Upper lobe of left lung (tissue), 6 donors: ENCODE data around the gene COL18A1. TPM values are rescaled to one million over a fixed set of nuclear protein-coding genes. Genes with fewer than 3 reads are reported as not detected.

ENCODE experiments used
- ATAC-seq, 2 donors: fragments of 200-7000 bp; cut with Tn5 transposase; one replicate each; pipeline ENCODE4 v1.9.1; 2022; ENCODE audit warnings: mild to moderate bottlenecking in 2 of 2, moderate library complexity in 2 of 2; ENCODE audit not compliant: low FRiP score in 2 of 2
- DNase-seq, 2 donors: peaks; one replicate each; pipeline ENCODE4 v3.0.0-alpha.2; 2019 to 2020
- H3K27ac ChIP-seq, 4 donors: fragments of 200-600 bp; sonication (generic); one replicate each; pipeline ENCODE4 v1.5.1; 2016 to 2019
- H3K27me3 ChIP-seq, 4 donors: fragments of 200-600 bp; sonication (generic); one replicate each; pipeline ENCODE4 v1.5.1; 2017 to 2019
- H3K36me3 ChIP-seq, 4 donors: fragments of 200-600 bp; sonication (generic); one replicate each; pipeline ENCODE4 v1.5.1; 2016 to 2019
- H3K4me1 ChIP-seq, 4 donors: fragments of 200-600 bp; sonication (generic); one replicate each; pipeline ENCODE4 v1.5.1; 2018 to 2019
- H3K4me3 ChIP-seq, 4 donors: fragments of 200-600 bp; sonication (generic); one replicate each; pipeline ENCODE4 v1.5.1; 2017 to 2019; ENCODE audit warnings: mild to moderate bottlenecking in 2 of 4, moderate library complexity in 1 of 4
- H3K9me3 ChIP-seq, 4 donors: fragments of 200-600 bp; sonication (generic); one replicate each; pipeline ENCODE4 v1.5.1; 2018 to 2019
- EP300 ChIP-seq, 4 donors: sonication (generic); formaldehyde crosslinking; IDR thresholded peaks; one replicate each; pipeline ENCODE4 v1.5.1; 2017; ENCODE audit warnings: antibody characterized with exemption in 4 of 4, control low read depth in 2 of 4
- POLR2A ChIP-seq, 4 donors: fragments of 450-650 bp; IDR thresholded peaks; one replicate each; pipeline ENCODE4 v1.5.1; 2016 to 2017; ENCODE audit warnings: antibody characterized with exemption in 4 of 4, mild to moderate bottlenecking in 2 of 4
- POLR2AphosphoS5 ChIP-seq, 2 donors: sonication (generic); formaldehyde crosslinking; IDR thresholded peaks; one replicate each; pipeline ENCODE4 v1.5.1; 2017; ENCODE audit warnings: antibody characterized with exemption in 2 of 2
- WGBS, 2 donors: methylation state at CpG; one replicate each; pipeline ENCODE4 v1.1.5; 2017 to 2018; 5-methylcytosine and 5-hydroxymethylcytosine counted together
- total RNA-seq, 6 donors: library from RNA; depleted of rRNA in 4 of 6; stranded (reverse); fragments of >200 nt in 4 of 6; gene quantifications; one replicate each; pipeline versions ENCODE4 v1.1.0 to v1.2.1, GENCODE V29; 2016 to 2021
- TF ChIP-seq, protein P1 (sequence below), 6 experiments: fragments of 450-650 bp in 4 of 6; fragments of 200-600 bp in 2 of 6; sonication (generic) in 2 of 6; IDR thresholded peaks; one replicate each; pipeline ENCODE4 v1.5.1; 2016 to 2019; ENCODE audit warnings: antibody characterized with exemption in 6 of 6
- donor health status: DM: no; HTN: no; CAD: no; lungs with moderate emphysema.
- donor health status: DM: no; HTN: yes; CAD: no; lungs with severe emphysema.

COL18A1 gene
- total RNA-seq, 6 donors from 2014 or later, result 34.5 to 138 (median 70.5) TPM

DNA sequence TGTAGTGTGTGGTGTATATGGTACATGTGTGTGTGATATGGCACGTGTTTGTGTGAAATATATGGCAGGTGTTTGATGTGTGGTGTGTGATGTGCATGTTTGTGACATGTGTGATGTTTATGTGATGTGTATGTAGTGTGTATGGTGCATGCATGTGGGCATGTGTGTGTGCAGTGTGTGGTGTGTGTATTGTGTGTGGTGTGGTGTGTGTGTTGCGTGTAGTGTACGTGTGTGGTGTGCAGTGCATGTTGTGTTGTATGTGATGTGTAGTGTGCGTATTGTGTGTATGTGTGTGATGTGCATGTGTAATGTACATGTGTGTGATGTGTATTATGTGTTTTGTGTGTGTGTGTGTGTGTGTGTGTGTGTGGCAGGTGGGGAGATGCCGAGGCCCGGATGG, 71.6 kb downstream of the COL18A1 start:
- 88 to 95% methylated on average over 6 of the region's 6 CpGs for WGBS, 2 donors
- peaks cover 12 to 28% (median 21%) of the 10 kb centered on the region in 4 donors for H3K4me1 ChIP-seq
- H3K27me3 ChIP-seq, result no peaks in the 10 kb centered on the region
- TF ChIP-seq POLR2AphosphoS5 (IDR thresholded peaks at IDR 0.05) (no peak), POLR2A (IDR thresholded peaks at IDR 0.05) (no peak), EP300 (IDR thresholded peaks at IDR 0.05) (no peak)
- TF ChIP-seq, protein P1, sequence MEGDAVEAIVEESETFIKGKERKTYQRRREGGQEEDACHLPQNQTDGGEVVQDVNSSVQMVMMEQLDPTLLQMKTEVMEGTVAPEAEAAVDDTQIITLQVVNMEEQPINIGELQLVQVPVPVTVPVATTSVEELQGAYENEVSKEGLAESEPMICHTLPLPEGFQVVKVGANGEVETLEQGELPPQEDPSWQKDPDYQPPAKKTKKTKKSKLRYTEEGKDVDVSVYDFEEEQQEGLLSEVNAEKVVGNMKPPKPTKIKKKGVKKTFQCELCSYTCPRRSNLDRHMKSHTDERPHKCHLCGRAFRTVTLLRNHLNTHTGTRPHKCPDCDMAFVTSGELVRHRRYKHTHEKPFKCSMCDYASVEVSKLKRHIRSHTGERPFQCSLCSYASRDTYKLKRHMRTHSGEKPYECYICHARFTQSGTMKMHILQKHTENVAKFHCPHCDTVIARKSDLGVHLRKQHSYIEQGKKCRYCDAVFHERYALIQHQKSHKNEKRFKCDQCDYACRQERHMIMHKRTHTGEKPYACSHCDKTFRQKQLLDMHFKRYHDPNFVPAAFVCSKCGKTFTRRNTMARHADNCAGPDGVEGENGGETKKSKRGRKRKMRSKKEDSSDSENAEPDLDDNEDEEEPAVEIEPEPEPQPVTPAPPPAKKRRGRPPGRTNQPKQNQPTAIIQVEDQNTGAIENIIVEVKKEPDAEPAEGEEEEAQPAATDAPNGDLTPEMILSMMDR (IDR thresholded peaks at IDR 0.05), result no peak
- no peaks in the 10 kb centered on the region for H3K9me3 ChIP-seq
- peaks cover 0 to 17% (median 8%) of the 10 kb centered on the region in 4 donors for H3K36me3 ChIP-seq
- no peak overlapping the region for H3K4me3 ChIP-seq
- ATAC-seq (no peak), DNase-seq (peak in 1 of 2 donors; percentile 15)
- H3K27ac ChIP-seq, result no peak overlapping the region

DNA sequence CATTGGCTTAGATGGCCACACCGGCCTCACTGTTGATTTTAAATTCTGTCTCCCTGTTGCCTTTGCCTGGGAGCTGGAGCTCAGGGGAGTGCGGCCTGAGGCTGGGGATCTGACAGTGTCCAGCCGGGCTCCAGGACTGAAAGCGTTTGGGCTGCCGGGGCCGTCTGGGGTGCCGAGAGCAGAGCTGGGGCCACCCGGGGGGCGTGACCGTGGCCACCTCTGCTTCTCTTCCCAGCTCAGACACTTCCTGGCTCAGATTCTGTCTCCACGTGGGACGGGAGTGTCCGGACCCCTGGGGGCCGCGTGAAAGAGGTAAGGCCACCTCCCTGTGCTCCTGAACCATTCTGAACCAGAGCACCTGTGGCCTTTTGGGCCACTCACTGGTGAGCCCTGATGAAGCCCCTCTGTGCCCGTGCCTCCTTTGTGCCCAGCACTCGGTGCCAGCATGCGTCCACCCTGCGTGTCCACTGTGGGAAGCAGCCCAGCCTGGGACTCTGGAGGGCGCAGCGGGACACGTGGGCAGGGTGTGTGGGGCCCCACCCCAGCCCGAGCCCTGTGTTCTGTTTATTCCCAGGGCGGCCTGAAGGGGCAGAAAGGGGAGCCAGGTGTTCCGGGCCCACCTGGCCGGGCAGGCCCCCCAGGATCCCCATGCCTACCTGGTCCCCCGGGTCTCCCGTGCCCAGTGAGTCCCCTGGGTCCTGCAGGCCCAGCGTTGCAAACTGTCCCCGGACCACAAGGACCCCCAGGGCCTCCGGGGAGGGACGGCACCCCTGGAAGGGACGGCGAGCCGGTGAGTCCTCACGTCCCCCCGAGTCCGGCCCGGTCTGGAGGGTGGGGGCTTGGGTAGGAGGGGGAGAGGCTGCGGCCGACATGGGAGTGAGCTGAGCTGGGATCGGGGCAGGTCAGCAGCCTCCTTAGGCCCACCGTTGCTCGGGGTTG, 72.5 kb downstream of the COL18A1 start:
- no peak for TF ChIP-seq EP300 (IDR thresholded peaks at IDR 0.05)
- TF ChIP-seq POLR2AphosphoS5 (IDR thresholded peaks at IDR 0.05), result no peak
- TF ChIP-seq POLR2A (IDR thresholded peaks at IDR 0.05), result no peak
- TF ChIP-seq, protein P1 (IDR thresholded peaks at IDR 0.05), result no peak
- H3K27me3 ChIP-seq, result no peaks in the 10 kb centered on the region
- peak overlapping the region; percentile 57 to 78 (median 68) for H3K27ac ChIP-seq
- peak overlapping the region in 1 of 4 donors; percentile 23 for H3K4me3 ChIP-seq
- H3K36me3 ChIP-seq, result peaks cover 0 to 26% (median 8%) of the 10 kb centered on the region in 4 donors
- ATAC-seq (no peak), DNase-seq (peak in 1 of 2 donors; percentile 81)
- H3K9me3 ChIP-seq, result no peaks in the 10 kb centered on the region
- WGBS, 2 donors, result 76 to 77% methylated on average over 12 to 42 of the region's 44 CpGs
- H3K4me1 ChIP-seq, result peaks cover 7 to 21% (median 17%) of the 10 kb centered on the region in 4 donors

DNA sequence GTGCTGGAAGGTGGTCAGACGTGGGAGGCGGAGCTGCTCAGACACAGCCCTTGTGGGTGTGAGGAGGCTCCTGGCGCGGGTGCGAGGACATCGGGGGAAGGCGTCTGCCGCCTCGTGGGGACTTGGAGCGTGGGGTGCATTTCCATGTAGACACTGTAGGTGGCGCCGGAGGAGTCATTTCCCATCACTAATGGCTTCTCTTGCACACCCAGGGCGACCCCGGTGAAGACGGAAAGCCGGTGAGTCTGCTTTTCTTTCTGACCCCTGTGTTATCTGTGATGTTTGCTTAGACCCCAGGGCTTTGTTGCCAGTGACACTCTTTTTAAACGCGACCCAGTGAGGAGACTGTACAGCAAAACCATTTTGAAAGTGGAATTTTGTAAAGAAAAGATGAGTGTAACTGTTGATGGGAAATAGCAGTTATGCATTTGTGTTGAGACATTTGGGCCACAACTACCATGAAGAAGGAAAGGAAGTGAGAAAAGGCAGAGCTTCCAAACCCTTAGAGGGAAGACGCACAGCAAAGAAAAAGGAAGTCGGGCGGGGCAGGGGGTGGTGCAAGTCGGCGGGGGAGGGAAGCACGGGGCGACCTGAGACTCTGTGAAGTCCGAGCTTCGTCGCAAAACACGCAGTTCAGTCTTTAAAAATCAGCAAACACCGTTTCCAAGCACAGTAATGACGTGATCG, 73.3 kb downstream of the COL18A1 start:
- Histone ChIP-seq H3K9me3 (no peaks in the 10 kb centered on the region), H3K4me1 (peaks cover 7 to 29% (median 17%) of the 10 kb centered on the region in 4 donors), H3K4me3 (peak overlapping the region in 3 of 4 donors; percentile 10 to 33 (median 23)), H3K36me3 (peaks cover 0 to 34% (median 12%) of the 10 kb centered on the region in 4 donors), H3K27me3 (no peaks in the 10 kb centered on the region), H3K27ac (peak overlapping the region; percentile 57 to 78 (median 68))
- ATAC-seq, result peak; percentile 61 to 85
- WGBS, 2 donors, result 24 to 33% methylated on average over 31 to 32 of the region's 32 CpGs
- TF ChIP-seq POLR2AphosphoS5 (IDR thresholded peaks at IDR 0.05), result no peak
- TF ChIP-seq POLR2A (IDR thresholded peaks at IDR 0.05), result no peak
- TF ChIP-seq, protein P1 (IDR thresholded peaks at IDR 0.05), result peak; percentile 69 to 94 (median 92)
- no peak for TF ChIP-seq EP300 (IDR thresholded peaks at IDR 0.05)
- peak; percentile 48 to 82 for DNase-seq

DNA sequence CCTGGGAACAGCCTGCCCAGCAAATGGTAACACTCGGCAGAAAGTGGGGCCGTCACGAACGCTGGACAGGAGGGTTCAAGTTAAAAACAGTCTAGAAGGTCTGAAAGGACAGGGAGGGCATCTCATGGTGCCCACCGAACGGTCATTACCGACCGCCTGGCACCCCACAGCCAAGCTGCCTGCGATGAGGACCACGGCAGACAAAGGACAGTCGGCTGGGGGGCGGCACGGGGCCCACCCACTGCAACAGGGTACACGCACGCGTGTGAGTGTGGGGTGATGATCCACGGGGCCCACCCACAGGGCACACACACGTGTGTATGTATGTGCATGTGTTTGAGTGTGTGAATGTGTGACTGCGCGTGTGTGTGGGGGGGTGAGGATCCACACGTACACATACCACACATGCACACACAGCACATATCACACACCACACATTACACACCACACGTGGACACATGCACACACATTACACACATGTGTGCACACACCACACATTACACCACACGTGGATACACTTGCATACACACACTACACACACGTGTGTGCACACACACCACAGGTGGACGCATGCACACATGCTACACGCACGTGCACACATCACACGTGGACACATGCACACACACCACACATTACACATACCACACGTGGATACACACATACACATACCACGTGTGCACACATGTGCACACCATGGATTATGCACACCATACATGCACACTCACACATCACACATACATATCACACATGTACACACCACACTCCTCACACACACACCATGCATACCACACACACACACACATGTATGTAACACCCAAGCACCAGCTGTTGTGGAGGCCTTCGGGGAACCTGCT, 74.1 kb downstream of the COL18A1 start:
- Histone ChIP-seq H3K27ac (peak overlapping the region; percentile 57 to 78 (median 68)), H3K36me3 (peaks cover 0 to 34% (median 14%) of the 10 kb centered on the region in 4 donors), H3K4me1 (peaks cover 7 to 32% (median 17%) of the 10 kb centered on the region in 4 donors), H3K27me3 (no peaks in the 10 kb centered on the region), H3K9me3 (no peaks in the 10 kb centered on the region), H3K4me3 (peak overlapping the region in 2 of 4 donors; percentile 10 to 23)
- TF ChIP-seq POLR2AphosphoS5 (IDR thresholded peaks at IDR 0.05) (peak in 1 of 2 donors; percentile 4), EP300 (IDR thresholded peaks at IDR 0.05) (no peak)
- peak in 1 of 2 donors; percentile 74 for DNase-seq
- no peak for ATAC-seq
- WGBS, 2 donors, result 90 to 91% methylated on average over 23 to 31 of the region's 31 CpGs
